Stimulated activated CD4-positive, alpha-beta T cell treated with anti-CD3 and anti-CD28 coated beads, Interleukin-2, amount 100 ng/mL, for 4 hours (primary cell): ENCODE measurements around the gene ZNF792.
"Not testable (repeated sequence)": the region's sequence is repeated elsewhere in the genome, so short reads cannot be mapped to it uniquely, and the experiment has no call there.

Source experiments
- DNase-seq: peaks from one replicate; pipeline ENCODE4 v3.0.0-alpha.2; 2020; ENCODE audit warnings: low read depth

ZNF792 gene

DNA sequence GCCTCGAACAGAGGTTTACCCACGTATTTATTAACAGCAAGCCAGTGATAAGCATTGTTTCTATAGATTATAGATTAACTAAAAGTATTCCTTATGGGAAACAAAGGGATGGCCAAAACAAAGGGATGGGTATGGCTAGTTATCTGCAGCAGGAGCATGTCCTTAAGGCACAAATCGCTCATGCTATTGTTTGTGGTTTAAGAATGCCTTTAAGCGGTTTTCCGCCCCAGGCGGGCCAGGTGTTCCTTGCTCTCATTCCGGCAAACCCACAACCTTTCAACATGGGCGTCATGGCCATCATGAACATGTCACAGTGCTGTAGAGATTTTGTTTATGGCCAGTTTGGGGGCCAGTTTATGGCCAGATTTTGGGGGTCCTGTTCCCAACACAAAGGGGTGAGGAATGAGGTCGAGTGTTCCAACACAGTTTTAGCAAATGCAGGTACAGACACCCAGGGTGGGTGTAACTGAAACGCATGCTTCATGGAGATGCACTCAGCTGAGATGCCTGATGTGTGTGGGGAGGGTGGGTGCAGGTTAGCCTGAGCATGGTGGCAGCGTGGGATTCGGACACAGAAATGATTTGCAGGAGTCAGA lies 6.3 kb upstream of the ZNF792 start:
- not testable (repeated sequence) for DNase-seq

DNA sequence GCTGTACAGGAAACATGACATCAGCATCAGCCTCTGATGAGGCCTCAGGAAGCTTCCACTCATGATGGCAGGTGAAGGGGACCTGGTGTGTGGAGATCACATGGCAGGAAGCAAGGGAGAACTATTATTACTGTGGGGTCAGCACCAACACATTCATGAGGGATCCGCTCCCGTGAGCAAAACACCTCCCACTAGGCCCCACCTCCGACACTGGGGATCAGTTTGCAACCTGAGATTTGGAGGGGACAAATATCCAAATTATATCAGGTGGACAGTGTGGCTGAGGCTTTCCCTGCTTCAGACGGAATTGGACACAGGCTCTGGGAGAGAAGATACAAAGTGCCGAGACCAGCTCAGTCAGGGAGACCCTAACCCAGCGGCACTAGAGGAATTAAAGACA lies 5.7 kb upstream of the ZNF792 start:
- no peak for DNase-seq

DNA sequence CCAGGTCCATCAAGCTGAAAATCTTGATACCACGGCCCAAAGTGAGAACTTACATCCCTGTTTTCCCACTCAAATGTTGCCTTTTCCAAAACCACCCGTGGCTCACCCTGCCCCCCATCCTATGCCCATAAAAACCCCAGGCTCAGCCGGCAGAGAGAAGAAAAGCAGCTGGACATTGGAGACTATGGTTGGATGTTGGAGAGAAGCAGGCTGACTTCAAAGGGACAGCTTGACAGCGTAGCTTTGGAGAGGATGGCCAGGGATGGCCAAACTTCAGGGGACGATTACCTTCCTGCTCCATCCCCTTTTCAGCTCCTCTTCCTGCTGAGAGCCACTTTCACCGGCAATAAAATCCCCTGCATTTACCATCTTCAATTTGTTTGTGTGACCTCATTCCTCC lies 3.5 kb upstream of the ZNF792 start:
- no peak for DNase-seq

DNA sequence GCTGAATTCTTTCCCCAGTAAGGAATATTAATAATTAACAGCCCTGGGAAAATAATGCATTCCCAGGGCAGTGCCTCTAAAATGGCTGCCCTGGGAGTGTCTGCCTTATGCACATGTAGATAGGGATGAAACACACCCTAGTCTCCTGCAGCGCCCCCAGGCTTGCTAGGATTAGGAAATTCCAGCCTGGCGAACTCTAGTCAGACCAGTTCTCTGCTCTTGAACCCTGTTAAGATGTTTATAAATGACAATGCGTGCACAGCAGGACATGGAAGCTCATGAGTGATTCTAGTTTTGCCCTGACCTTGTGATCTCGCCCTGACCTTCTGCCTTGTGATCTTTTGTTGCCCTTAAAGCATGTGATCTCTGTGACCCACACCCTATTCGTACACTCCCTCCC lies 1.5 kb upstream of the ZNF792 start:
- not testable (repeated sequence) for DNase-seq

DNA sequence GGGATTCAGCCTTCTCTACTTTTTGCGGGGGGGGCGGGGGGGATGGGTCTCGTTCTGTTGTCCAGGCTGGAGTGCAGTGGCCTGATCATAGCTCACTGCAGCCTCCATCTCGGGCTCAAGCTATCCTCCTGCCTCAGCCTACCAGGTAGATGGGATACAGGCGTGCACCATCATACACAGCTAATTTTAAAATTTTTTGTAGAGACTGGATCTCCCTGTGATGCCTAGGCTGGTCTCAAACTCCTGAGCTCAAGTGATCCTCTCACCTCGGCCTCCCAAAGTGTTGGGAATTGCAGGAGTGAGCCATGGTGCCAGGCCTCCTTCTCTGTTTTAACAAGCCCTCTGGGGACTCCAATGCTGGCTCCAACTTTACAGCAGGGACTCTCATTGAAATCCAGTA lies 569 bp upstream of the ZNF792 start:
- DNase-seq: no peak

DNA sequence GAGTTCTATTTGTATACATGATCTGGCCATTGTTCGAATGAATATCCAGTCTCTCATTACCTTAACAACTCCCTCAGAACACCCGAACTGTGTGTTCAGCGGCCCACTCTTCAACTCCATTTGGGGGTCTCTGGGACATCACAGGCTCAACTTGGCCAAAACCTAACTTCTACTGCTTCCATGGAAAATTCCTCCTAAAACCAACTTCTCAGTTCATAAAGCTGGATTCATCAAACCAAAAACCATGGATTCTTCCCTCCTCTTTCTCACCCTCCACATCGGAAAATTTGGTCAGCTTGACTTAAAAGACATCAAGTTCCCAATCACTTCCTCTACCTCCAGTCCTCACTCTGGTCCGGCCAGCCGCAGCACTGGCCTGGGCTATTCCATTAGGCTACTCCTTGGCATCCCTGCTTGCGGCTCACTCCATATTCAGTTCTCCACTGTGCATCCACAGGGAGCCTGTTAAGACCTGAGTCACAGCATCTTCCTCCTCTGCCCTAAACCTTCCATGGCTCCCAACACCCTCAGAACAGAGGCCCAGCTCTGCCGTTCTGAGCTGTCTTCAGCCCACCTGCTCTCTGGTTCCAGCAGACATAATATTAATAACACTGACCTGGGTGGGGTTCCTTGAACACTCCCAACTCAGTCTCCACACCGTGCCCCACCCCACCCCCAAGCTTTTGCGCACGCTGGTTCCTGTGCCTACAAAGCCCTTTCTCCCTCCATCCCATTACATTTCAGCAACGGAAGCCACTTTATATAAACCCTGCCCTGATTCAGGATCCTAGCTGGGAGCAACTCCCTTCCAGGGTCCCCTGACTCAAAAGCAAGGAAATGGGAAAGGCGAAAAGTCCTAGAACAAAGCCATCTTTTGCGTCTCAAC lies 1.1 kb downstream of the ZNF792 start:
- no peak for DNase-seq

DNA sequence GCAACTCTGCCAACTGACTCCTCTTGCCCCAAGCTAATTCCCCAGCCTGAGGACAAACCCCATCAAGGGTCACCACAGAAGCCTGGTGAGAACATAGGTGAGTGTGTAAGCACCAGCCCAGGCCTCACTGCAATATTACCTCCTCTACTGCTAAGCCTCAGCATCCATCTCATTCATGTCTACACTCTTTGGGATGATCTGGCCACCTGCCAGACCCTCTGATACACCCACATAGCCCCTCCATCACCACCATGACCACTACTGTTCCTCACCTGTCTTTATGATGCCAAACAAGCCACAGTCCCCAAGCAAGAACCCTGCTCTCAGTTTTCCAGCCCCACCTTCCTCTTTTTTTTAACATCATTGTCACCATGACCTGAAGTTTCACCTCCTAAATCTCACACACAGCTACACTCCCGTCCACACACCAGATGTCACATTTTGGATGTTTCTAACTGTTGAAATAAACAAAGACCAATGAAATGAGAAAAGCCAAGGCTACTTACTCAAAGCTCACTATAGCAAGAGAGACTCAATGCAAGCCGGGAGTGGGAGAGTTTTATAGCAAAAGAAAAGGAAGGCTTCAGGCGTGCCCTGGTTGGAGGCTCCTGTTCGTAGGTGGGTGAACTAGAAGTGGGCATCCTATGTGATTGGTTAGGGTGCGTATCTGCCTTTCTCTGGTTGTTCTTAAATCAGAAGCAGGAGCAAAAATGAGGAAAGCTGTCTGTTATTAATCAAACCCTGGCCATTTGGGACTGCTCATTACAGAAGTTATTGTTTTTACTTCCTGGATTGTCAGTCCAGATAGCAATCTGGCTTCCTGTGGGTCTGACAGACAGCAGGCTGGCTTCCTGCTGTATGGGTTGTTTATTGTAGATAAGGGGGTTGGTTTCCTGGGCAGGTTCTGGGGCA lies 2.0 kb downstream of the ZNF792 start:
- DNase-seq: no peak

DNA sequence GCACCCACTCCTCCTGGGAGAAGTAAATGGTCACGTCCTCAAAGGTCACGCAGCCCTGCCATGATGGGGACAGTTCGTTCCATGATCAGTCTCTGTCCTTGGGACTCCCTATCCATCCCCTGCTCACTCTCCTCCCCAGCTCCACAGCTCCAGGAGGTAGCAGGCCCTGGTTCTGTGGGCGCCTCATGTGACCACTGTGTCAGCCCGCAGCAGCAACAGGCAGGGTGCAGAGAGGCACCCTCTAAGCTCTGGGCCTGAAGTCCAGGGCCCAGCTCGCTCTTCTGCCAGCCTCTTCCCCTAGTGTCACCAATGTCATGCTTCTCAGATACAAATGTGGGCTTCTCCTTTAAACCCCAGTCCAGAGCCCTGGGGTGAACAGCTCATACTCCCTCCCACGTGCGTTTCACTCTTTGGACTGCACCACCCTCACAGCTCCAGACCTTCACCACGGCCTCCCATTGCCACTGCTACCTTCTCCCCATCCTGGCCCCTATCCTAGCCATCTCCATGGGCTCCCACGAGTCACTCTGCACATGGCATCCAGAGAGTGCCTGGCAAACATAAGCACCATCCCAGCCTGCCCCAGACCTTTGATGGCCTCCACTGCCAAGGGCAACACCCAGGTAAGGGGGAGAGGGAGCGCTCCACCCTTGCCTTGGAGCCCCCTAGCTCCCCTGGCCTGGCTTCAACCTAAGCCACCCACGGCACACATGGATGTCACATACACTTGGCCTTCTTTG lies 2.9 kb downstream of the ZNF792 start:
- no peak for DNase-seq

DNA sequence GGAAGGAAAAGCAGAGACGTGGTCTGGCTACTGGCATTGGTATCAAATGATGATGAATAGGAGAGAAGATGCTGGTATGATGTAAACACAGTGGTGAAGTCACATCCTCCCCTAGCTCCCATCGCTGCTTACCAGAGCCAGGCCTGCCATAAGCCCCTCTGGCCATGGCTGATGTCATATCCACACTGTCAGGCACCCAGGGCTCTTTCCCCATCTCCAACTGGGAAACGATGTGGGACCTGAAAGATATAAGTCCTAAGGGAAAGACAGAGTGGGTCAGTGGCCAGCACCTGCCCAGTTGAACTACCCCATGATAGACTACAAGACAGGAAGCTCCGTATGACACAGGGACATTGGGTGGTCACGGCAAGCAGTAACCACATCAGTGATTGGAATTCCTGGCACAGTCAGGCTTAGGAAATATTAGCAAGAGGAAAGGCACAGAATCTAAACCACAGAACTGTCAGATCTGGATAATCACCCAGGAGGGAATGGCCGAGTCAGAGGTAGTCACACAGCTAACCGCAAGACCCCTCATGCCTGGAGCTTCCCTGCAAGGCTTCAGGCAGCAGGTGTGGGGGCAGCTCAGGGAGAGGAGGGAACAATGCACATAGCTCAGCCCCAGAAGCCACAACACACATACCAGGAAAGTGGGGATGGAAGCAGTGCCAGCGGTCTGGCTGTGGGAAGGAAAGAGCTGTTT lies 3.8 kb downstream of the ZNF792 start:
- DNase-seq: no peak

DNA sequence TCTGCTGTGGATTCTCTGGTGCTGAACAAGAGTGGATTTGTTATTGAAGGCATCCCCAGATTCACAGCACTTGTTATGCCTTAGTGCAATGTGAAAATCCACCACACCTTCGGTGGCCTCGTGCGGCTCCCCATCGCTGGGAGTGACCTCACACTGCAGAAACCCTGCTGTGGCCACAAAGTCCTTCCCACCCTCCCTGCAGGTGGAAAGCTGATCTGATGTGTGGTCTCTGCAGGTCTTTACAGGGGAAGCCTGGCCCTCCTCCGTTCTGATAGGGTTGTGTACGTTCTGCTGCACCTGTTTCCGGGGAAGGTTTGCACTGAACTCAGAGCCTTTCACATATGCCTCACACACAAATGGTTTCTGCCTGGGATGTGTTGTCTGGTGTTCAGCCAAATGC lies 5.0 kb downstream of the ZNF792 start:
- no peak for DNase-seq

DNA sequence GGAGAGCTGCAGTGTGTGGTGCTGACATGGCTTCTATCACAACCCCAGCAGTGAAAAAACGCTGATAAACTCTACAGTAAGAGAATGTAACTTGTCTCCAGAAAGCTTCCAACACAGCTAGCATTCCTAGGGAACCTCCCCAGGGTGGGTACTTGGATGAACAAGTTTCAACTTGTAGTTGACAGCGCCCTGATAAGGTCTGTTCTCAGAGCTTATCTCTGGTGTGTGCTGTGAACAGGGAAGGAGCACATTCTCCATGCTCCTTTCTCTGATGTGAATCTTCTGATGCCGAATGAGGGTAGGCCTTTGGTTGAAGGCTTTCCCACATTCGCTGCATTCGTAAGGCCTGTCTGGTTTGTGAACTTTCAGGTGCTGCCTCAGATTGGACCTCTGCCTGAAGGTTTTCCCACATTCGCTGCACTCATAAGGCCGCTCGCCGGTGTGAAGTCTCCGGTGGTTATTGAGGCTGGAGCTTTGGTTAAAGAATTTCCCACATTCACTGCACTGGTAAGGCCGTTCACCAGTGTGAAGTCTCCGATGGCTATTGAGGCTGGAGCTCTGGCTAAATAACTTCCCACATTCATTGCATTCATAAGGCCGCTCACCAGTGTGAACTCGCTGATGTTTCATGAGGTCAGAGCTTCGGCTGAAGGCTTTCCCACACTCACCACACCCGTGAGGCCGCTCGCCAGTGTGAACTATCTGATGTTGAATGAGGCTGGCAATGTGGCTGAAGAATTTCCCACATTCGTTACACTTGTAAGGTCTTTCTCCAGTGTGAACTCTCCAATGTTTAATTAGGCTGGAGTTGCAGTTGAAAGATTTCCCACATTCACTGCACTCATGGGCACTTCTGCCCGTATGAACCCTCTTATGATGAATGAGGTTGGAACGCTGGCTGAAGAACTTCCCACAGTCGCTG lies 5.9 kb downstream of the ZNF792 start:
- no peak for DNase-seq

DNA sequence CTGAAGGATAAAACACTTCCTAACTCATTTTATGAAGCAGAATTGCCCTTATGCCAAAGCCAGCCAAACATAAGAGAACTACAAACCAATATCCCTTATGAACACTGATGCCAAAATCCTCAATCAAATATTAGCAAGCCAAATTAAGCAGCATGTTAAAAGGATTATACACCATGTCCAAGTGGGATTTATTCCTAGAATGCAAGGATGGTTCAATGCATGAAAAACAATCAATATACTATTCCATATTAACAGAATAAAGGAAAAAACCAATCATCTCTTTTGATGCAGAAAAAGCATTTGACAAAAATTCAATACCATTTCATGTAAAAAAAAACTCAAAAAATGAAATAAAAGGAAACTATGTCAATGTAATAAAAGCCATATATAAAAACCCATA lies 10.9 kb downstream of the ZNF792 start:
- no peak for DNase-seq

DNA sequence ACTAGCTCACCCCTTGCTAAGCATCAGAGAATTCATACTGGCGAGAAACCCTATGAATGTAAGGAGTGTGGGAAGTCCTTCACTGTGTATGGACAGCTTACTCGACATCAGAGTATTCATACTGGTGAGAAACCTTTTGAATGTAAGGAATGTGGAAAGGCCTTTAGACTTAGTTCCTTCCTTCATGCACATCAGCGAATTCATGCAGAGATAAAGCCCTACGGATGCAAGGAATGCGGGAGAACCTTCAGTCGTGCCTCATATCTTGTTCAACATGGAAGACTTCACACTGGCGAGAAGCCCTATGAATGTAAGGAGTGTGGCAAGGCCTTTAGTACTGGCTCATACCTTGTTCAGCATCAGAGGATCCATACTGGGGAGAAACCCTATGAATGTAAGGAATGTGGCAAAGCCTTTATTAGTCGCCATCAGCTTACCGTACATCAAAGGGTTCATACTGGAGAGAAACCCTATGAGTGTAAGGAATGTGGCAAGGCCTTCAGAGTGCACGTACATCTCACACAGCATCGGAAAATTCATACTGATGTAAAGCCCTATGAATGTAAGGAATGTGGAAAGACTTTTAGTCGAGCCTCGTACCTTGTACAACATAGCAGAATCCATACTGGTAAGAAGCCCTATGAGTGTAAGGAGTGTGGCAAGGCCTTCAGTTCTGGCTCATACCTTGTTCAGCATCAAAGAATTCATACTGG lies 20.0 kb downstream of the ZNF792 start:
- no peak for DNase-seq

DNA sequence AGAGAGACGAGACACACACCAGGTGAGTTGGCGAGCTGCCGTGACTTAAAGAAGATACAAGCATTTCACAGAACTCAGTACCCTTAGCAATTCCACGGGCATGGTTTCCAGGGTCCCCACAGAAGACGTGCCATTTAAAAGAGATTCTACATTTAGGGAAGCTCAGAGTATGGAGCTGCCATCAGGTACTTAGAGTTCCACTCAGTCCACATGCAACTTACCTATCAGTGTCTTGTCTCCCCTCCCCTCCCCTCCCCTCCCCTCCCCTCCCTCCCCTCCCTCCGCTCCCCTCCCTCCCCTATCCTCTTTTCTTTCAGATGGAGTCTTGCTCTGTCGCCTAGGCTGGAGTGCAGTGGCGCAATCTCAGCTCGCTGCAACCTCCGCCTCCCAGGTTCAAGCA lies 25.1 kb downstream of the ZNF792 start:
- no peak for DNase-seq

DNA sequence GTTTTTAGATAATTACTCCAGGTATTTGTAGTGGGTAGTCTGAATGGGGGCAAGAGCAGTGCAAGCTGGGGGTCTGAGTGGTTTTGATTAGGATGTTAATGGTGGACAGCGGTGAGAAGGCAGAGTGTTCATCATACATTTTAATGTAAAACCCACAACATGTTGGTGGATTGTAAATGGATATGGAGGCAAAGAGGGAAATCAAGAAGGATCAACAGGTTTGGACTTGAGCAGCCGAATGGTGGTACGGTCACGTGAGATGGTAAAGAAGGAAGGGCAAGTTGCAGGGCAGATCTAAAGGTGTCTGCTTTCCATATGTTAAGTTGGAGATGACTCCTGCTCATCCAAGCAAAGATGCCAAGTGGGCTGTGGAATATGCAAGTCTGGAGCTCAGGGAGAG lies 27.8 kb downstream of the ZNF792 start:
- no peak for DNase-seq

DNA sequence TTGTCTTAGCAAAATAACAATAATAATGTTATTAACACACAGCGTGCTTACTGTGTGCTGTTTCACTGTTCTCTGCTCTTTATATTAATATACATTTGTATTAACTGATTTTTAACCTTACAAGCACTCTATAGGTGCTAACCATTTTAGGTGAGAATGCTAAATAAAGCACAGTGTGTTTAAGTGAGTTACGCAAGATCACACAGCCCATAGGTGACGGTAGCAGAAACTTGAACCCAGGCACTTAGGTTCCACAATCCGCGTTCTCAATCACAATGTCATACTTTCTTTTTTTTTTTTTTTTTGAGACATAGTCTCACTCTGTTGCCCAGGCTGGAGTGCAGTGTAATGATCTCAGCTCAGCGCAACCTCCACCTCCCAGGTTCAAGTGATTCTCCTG lies 31.5 kb downstream of the ZNF792 start:
- no peak for DNase-seq

DNA sequence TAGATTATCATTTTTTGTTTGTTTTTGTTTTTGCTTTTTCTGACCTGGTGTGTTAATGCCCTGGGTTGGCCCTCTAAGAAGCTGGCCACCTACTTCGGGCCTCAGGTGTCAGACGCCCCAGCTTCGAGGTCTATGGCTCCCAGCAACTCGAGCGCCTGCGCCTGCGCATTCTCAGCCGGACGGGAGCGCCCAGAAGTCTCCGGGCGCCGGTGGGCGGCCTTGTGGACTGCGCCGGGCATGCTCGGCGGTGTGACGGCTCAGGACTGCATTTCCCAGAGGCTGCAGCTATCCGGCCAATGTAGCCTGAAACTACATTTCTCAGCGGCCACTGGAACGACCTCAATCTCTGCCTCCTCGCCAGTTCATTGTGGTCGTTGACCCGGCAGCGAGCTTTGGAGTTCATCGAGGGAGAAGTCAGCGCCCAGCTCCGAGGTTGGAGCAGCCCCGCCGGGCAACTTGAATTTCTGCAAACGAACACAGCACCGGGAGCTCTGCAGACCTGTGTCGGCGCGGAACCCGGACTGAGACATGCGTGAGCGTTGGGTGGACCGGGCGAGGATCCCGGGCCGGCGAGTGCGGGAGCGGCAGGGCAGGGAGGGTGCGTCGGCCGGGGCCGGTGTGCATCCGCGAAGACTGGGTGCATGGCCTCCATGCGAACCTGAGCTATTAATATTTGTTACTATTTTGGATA lies 37.2 kb downstream of the ZNF792 start, which contains the start of gene ZNF30:
TSS of gene ZNF30 (plus strand) at position 219 of the 691 bp plus-strand sequence. CDS start 3,045 bp downstream, outside the sequence.
- DNase-seq: peak; percentile 71

DNA sequence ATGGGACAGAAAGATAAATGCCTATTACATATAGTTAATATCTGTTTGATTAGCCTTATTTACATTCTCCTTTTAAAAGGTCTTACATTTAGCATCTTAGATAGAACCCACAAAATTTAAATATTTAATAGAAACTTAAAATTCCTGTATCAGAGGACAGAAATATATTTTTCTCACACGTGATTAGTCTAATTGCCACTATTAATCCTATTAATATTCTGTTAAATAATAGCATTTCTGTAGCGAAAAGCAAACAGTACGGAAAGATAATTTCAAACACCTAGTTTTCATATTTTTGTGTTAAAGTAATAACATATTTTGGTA lies 37.7 kb downstream of the ZNF792 start:
- no peak for DNase-seq

DNA sequence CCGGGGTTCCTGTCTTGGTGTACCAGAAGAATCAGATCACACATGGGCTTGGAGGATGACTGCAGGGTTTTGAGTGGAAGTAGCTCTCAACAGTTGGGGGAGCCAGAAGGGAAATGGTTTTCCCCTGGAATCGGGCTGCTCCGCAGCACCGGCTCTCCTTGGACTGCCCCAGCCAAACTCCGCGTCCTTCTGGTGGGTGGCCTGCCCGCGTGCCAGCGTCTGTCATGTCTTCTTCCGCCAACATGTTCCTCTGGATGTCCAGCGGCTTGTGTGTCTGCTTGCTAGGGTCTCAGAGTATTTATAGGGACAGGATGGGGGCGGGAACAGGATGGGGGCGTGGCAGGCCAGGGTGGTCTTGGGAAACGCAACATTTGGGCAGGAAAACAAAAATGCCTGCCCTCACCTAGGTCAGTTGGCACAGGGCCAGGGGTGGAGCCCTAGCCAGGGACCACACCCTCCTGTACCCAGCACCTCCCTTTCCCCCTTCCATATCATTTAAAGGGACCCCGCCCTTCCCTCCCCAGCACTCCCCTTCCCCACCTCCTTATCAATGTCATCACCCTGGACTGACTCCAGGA lies 38.7 kb downstream of the ZNF792 start:
- DNase-seq: no peak
